GM19351 (cell line): Measurements from ENCODE around the gene IL1RL1.
"Not testable (repeated sequence)": the region's sequence is repeated elsewhere in the genome, so short reads cannot be mapped to it uniquely, and the experiment has no call there.

ENCODE experiments used
- ATAC-seq: cut with Tn5 transposase; IDR thresholded peaks from one replicate; pipeline ENCODE4 v1.9.1; 2021; ENCODE audit warnings: mild to moderate bottlenecking, moderate library complexity; ENCODE audit not compliant: unreplicated experiment

IL1RL1 gene

GRCh38 chr2:102291319-102292075 is 19.9 kb upstream of the IL1RL1 start:
- ATAC-seq, result no peak

- ATAC-seq, result no peak
These were observed 16.4 kb upstream of the IL1RL1 start for GRCh38 chr2:102294802-102295489.

- no peak for ATAC-seq
These were observed 15.8 kb upstream of the IL1RL1 start for GRCh38 chr2:102295566-102295965.

GRCh38 chr2:102296449-102296848 is 14.9 kb upstream of the IL1RL1 start:
- no peak for ATAC-seq

GRCh38 chr2:102297891-102298290 is 13.5 kb upstream of the IL1RL1 start:
- ATAC-seq, result no peak

- peak; percentile 97 for ATAC-seq
These were observed 9.4 kb upstream of the IL1RL1 start for GRCh38 chr2:102301867-102302362.

- no peak for ATAC-seq
These were observed 8.9 kb upstream of the IL1RL1 start for GRCh38 chr2:102302458-102302857.

- no peak for ATAC-seq
These were observed 7.8 kb upstream of the IL1RL1 start for GRCh38 chr2:102303589-102303988.

- no peak for ATAC-seq
These were observed 7.1 kb upstream of the IL1RL1 start for GRCh38 chr2:102304268-102304667.

GRCh38 chr2:102304711-102305611 is 6.4 kb upstream of the IL1RL1 start:
- ATAC-seq, result no peak

GRCh38 chr2:102306125-102306524 is 5.2 kb upstream of the IL1RL1 start:
- ATAC-seq, result no peak

- no peak for ATAC-seq
These were observed 1.7 kb downstream of the IL1RL1 start for GRCh38 chr2:102313025-102313424.

GRCh38 chr2:102313471-102313870 is 2.1 kb downstream of the IL1RL1 start:
- ATAC-seq, result no peak

- ATAC-seq, result no peak
These were observed 2.6 kb downstream of the IL1RL1 start for GRCh38 chr2:102313950-102314349.

- ATAC-seq, result no peak
These were observed 4.6 kb downstream of the IL1RL1 start for GRCh38 chr2:102315921-102316320.

- ATAC-seq, result no peak
These were observed 6.4 kb downstream of the IL1RL1 start for GRCh38 chr2:102317715-102318114.

GRCh38 chr2:102318437-102318836 is 7.1 kb downstream of the IL1RL1 start:
- no peak for ATAC-seq

- no peak for ATAC-seq
These were observed 10.8 kb downstream of the IL1RL1 start for GRCh38 chr2:102321941-102322719.

GRCh38 chr2:102324914-102325313 is 13.6 kb downstream of the IL1RL1 start:
- not testable (repeated sequence) for ATAC-seq

GRCh38 chr2:102331311-102331980 is 20.1 kb downstream of the IL1RL1 start:
- no peak for ATAC-seq
